ENCODE measurements around the gene CFD. TPM values are rescaled to one million over a fixed set of nuclear protein-coding genes. Genes with fewer than 3 reads are reported as not detected.
A peak's percentile ranks its signal among the peaks of the same experiment; 100 is the strongest.
"Not testable (repeated sequence)": the region's sequence is repeated elsewhere in the genome, so short reads cannot be mapped to it uniquely, and the experiment has no call there.

Gene CFD
- total RNA-seq, 2 experiments from 2014 or later: 2.3 to 2.9 TPM

DNA sequence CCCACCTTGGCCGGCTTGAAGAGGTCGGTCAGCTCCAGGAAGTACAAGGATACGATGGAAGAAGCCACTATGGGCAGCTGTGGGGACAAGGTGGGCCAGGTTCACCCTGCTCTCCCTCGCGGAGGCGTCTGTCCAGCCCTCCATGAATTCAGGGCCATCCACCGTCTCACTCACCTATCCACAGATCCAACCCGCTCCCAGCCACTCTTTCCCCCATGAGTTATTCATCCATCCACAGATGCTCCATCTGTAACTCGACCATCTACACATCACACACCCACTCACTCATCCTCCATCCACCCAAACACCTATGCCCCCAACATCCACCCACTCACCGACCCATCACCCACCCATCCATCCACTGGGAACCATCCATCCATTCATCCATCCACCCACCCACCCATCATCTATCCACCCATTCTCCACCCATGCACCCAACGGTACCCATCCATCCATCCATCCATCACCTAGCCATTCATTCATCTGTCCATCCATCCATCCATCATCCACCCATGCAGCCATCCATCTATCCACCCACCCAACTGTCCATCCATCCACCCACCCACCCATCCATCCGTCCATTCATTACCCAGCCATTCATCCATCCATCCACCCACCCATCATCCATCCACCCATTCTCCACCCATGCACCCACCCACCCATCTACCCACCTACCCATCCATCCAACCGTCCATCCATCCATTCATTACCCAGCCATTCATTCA is 43.5 kb upstream of the CFD start:
- DNase-seq (no peak), ATAC-seq (ENCODE audit: poor library complexity) (peak; percentile 13)
- peaks cover 0 to 7% of the 10 kb centered on the region in 2 experiments for H3K9me3 ChIP-seq (ENCODE audit: control insufficient read depth in 1 of 2, insufficient read depth in 1 of 2, low read length in 2 of 2)
- intact Hi-C loops (cut with DNase I, micrococcal nuclease): no loop called here
- H3K36me3 Mint-ChIP-seq (ENCODE audit: low read depth): peaks cover 34% of the 10 kb centered on the region
- peaks cover 14% of the 10 kb centered on the region for H3K36me3 ChIP-seq (ENCODE audit: insufficient read depth, low read length)
- H3K27me3 ChIP-seq (ENCODE audit: control insufficient read depth in 1 of 2, insufficient read depth in 2 of 2, low read length in 2 of 2): no peaks in the 10 kb centered on the region
- H3K27me3 Mint-ChIP-seq: no peaks in the 10 kb centered on the region
- ChIA-PET POLR2A (interaction anchor here (0.5 kb wide), 1 partner anchor 1473 kb away, joined by 3 read pairs; no protein-coding TSS in a partner anchor), CTCF (no interaction called here)
- no peaks in the 10 kb centered on the region for H3K4me1 ChIP-seq (ENCODE audit: insufficient read depth, low read length)
- no peak overlapping the region for H3K4me3 ChIP-seq (ENCODE audit: low read length)
- H3K27ac ChIP-seq (ENCODE audit: low read depth in 1 of 2, low read length in 2 of 2): no peak overlapping the region
- H3K4me3 Mint-ChIP-seq: peak overlapping the region; percentile 51
- H3K27ac Mint-ChIP-seq: peak overlapping the region; percentile 64
- no peaks in the 10 kb centered on the region for H3K4me1 Mint-ChIP-seq (ENCODE audit: low read depth)
- TF ChIP-seq, protein P1, sequence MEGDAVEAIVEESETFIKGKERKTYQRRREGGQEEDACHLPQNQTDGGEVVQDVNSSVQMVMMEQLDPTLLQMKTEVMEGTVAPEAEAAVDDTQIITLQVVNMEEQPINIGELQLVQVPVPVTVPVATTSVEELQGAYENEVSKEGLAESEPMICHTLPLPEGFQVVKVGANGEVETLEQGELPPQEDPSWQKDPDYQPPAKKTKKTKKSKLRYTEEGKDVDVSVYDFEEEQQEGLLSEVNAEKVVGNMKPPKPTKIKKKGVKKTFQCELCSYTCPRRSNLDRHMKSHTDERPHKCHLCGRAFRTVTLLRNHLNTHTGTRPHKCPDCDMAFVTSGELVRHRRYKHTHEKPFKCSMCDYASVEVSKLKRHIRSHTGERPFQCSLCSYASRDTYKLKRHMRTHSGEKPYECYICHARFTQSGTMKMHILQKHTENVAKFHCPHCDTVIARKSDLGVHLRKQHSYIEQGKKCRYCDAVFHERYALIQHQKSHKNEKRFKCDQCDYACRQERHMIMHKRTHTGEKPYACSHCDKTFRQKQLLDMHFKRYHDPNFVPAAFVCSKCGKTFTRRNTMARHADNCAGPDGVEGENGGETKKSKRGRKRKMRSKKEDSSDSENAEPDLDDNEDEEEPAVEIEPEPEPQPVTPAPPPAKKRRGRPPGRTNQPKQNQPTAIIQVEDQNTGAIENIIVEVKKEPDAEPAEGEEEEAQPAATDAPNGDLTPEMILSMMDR (IDR thresholded peaks at IDR 0.05): no peak
- H3K9me3 Mint-ChIP-seq: no peaks in the 10 kb centered on the region

DNA sequence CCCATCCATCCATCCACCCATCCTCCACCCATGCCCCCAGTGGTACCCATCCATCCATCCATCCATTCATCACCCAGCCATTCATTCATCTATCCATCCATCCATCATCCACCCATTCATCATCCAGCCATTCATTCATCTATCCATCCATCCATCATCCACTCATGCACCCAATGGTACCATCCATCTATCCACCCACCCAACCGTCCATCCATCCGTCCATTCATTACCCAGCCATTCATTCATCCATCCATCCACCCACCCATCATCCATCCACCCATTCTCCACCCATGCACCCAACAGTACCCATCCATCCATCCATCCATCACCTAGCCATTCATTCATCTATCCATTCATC is 43.0 kb upstream of the CFD start:
- Mint-ChIP-seq H3K27ac (peak overlapping the region; percentile 64), H3K27me3 (no peaks in the 10 kb centered on the region), H3K4me1 (ENCODE audit: low read depth) (no peaks in the 10 kb centered on the region), H3K4me3 (no peak overlapping the region), H3K9me3 (no peaks in the 10 kb centered on the region), H3K36me3 (ENCODE audit: low read depth) (peaks cover 29% of the 10 kb centered on the region)
- ChIA-PET POLR2A (no interaction called here), CTCF (no interaction called here)
- H3K9me3 ChIP-seq (ENCODE audit: control insufficient read depth in 1 of 2, insufficient read depth in 1 of 2, low read length in 2 of 2): peaks cover 0 to 7% of the 10 kb centered on the region in 2 experiments
- H3K4me1 ChIP-seq (ENCODE audit: insufficient read depth, low read length): no peaks in the 10 kb centered on the region
- intact Hi-C loops (cut with DNase I, micrococcal nuclease): no loop called here
- ATAC-seq (ENCODE audit: poor library complexity) (no peak), DNase-seq (no peak)
- TF ChIP-seq, protein P1 (IDR thresholded peaks at IDR 0.05): no peak
- H3K36me3 ChIP-seq (ENCODE audit: insufficient read depth, low read length): peaks cover 8% of the 10 kb centered on the region
- no peak overlapping the region for H3K4me3 ChIP-seq (ENCODE audit: low read length)
- no peaks in the 10 kb centered on the region for H3K27me3 ChIP-seq (ENCODE audit: control insufficient read depth in 1 of 2, insufficient read depth in 2 of 2, low read length in 2 of 2)
- H3K27ac ChIP-seq (ENCODE audit: low read depth in 1 of 2, low read length in 2 of 2): no peak overlapping the region

DNA sequence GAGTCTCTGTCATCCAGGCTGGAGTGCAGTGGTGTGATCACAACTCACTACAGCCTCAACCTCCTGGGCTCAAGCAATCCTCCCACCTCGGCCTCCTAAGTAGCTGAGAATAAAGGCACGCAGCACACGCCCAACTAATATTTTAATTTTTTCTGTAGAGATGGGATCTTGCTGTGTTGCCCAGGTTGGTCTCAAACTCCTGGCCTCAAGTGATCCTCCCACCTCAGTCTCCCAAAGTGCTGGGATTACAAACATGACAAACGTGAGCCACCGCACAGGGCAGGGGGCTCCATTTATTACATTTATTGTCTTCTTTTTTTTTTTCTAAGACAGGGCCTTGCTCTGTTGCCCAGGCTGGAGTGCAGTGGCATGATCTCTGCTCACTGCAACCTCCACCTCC is 39.3 kb upstream of the CFD start:
- H3K36me3 ChIP-seq (ENCODE audit: insufficient read depth, low read length); H3K9me3 ChIP-seq (ENCODE audit: control insufficient read depth in 1 of 2, insufficient read depth in 1 of 2, low read length in 2 of 2); CTCF ChIA-PET; intact Hi-C loops (cut with DNase I, micrococcal nuclease); H3K27ac ChIP-seq (ENCODE audit: low read depth in 1 of 2, low read length in 2 of 2); ATAC-seq (ENCODE audit: poor library complexity); H3K9me3 Mint-ChIP-seq; H3K27ac Mint-ChIP-seq; H3K4me1 ChIP-seq (ENCODE audit: insufficient read depth, low read length); H3K4me1 Mint-ChIP-seq (ENCODE audit: low read depth); POLR2A ChIA-PET; H3K4me3 ChIP-seq (ENCODE audit: low read length); DNase-seq; H3K4me3 Mint-ChIP-seq: not testable (repeated sequence)
- Mint-ChIP-seq H3K27me3 (peaks cover 16% of the 10 kb centered on the region), H3K36me3 (ENCODE audit: low read depth) (peaks cover 15% of the 10 kb centered on the region)
- peaks cover 10 to 11% of the 10 kb centered on the region in 2 experiments for H3K27me3 ChIP-seq (ENCODE audit: control insufficient read depth in 1 of 2, insufficient read depth in 2 of 2, low read length in 2 of 2)
